GM12872 (cell line): ENCODE data around the gene CEACAM3.
A peak's percentile ranks its signal among the peaks of the same experiment; 100 is the strongest.

Experiments used
- TF ChIP-seq, protein P1 (sequence below): IDR thresholded peaks from 3 replicates; pipeline ENCODE4 v1.5.1; 2011; ENCODE audit warnings: low read depth, mild to moderate bottlenecking, low read length, moderate library complexity; ENCODE audit not compliant: insufficient read depth

The CEACAM3 gene

DNA sequence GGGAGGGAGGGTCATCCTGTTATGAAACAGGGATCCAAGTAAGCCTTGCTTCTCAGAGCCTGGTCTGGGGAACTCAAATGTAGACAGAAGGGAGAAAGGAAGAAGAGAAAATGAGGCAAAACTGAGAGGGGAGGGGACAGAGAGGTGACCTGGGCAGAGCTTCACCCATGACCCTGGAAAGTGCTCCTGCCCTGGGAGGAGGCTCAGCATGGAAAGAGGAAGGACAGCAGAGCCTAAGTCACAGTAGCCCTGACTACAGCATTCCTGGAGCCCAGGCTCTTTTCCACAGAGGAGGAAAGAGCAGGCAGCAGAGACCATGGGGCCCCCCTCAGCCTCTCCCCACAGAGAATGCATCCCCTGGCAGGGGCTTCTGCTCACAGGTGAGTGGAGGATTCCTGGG is at the start of gene CEACAM3:
Gene CEACAM3 (plus strand): TSS at position 226 of the 400 bp plus-strand sequence. CDS start 91 bp downstream, at position 317.
- TF ChIP-seq, protein P1, sequence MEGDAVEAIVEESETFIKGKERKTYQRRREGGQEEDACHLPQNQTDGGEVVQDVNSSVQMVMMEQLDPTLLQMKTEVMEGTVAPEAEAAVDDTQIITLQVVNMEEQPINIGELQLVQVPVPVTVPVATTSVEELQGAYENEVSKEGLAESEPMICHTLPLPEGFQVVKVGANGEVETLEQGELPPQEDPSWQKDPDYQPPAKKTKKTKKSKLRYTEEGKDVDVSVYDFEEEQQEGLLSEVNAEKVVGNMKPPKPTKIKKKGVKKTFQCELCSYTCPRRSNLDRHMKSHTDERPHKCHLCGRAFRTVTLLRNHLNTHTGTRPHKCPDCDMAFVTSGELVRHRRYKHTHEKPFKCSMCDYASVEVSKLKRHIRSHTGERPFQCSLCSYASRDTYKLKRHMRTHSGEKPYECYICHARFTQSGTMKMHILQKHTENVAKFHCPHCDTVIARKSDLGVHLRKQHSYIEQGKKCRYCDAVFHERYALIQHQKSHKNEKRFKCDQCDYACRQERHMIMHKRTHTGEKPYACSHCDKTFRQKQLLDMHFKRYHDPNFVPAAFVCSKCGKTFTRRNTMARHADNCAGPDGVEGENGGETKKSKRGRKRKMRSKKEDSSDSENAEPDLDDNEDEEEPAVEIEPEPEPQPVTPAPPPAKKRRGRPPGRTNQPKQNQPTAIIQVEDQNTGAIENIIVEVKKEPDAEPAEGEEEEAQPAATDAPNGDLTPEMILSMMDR: no peak

DNA sequence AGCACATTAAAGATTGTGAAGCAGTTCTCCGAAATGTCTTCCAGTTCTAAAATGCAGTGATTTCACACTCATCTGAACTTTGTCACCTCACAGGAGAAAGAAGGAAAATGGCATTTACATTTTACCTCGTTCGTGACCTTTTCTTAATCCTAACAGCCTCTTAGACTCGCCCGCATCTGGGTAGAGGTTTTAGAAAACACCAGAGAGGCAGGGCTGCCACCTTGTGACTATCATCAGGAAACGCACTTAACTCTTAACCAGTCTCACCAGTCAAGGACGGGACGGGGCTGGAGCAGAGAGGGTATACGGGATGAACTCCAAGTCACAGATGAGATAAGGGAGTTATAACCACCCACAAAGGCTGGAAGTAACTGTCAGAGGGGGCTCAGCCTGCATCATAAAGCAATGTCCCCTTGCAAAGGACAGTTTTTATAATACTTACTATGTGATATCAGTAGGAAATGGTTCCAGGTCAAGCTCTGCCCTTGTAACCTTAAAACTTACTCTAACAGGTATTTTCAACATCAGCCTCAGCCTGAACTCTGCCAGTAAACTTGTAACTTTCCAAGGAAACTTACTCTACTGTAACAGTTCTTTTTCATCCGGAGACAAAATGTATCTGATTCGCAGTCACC is 49.7 kb upstream of the CEACAM3 start:
- TF ChIP-seq, protein P1: peak; percentile 63

DNA sequence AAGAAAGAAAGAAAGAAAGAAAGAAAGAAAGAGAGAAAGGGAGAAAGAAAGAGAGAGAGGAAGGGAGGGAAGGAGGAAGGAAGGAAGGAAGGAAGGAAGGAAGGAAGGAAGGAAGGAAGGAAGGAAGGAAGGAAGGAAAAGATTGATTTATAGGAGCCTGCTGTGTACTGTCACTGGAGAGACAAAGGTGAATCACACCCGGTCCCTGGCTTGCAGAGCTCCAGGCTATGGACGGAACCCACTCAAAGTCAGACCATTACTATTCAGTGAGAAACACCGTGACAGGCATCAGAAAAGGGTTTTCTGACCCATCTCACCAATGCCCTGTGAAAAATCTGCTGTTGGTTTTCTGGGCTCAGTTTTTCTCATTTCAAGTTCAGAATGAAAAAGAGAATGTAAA is 48.4 kb upstream of the CEACAM3 start:
- TF ChIP-seq, protein P1: no peak

DNA sequence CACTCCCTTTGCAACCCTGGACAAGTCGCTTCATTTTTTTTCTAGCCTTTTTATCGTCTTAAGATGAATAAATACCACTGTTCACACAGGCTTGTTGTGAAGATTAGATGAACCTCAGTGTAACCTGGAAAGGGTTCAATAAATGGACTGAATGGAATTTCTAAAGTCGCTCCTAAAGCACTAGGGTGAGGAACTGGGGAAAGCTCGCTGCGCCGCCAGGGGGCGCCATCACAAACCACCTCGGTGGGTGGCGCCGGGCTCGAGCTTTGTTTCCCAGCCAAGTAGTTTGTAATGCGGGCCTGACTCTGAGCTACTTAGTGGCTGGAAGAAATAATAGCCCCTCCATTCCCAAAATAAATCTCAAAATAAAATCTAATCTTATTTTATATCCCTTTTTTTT is 43.2 kb upstream of the CEACAM3 start:
- TF ChIP-seq, protein P1: peak; percentile 88

DNA sequence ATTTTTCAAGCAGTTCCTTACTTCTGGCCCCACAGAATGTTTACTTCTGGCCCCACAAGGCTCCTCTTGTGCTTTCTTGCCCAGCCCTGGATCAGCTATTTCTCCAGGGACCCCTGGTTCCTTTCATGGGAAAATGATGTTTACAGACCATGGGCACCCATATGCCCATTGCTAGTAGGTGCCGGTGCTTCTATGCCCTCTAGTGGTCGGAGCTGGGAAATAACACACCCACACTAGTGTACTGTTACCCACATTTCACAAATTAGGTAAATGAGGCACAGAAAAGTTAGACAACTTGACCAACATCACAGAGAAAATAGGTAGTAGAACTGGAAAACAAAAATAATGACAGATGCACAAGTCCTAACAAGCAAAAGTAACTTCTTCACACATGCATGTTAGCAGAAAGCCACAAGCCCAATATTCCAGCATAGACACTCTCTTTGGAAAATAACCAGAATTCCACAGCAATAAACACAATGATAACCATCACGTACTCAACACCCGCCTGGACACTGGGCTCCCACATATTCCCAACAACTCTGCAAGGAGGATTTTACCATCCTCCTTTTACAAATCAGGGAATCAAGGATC is 42.4 kb upstream of the CEACAM3 start:
- TF ChIP-seq, protein P1: peak; percentile 85

DNA sequence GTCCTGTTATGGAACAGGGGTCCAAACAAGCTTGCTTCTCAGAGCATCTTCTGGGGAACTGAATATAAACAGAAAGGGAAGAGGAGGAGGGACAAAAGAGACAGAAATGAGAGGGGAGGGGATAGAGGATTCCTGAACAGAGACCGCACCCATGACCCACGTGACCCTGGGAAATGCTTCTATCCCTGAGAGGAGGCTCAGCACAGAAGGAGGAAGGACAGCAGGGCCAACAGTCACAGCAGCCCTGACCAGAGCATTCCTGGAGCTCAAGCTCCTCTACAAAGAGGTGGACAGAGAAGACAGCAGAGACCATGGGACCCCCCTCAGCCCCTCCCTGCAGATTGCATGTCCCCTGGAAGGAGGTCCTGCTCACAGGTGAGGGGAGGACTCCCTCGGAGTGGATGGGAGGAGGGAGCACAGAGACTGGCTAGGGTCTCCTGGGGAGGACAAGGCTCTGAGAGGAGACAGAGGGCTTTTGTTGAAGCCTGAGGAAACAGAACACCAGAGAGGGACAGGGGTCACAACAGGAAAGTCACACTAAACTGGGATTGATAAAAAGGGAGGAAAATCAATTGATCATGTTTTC is 41.0 kb upstream of the CEACAM3 start, which contains the start of gene CEACAM6:
Gene CEACAM6 (plus strand): TSS at position 203 of the 586 bp plus-strand sequence. CDS start 109 bp downstream, at position 312.
- TF ChIP-seq, protein P1: no peak

DNA sequence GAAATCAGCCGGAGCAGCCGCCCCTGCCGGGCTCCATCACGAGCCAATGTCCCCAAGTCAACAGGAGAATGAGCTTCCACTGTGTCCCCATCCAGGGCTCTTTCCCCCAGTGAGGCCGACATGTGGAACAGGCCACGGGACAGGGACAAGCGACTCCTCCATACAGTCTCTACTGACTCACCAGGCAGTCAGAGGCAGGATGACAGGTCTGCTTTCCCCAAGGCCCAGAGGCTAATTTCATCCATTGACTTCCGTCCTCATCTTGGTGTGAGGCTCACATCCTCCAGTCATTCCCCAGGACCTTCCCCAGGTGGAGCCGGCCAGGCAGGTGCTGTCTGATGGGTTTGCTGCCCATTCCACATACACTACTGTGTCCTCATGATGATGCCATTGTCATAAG is 37.5 kb upstream of the CEACAM3 start:
- TF ChIP-seq, protein P1: no peak
